Umbilical cord (tissue), 2 donors: ENCODE results near the gene BOD1. TPM values are rescaled to one million over a fixed set of nuclear protein-coding genes. Genes with fewer than 3 reads are reported as not detected.
"Not testable (repeated sequence)": the region's sequence is repeated elsewhere in the genome, so short reads cannot be mapped to it uniquely, and the experiment has no call there.

ENCODE experiments used
- DNase-seq: peaks from one replicate; pipeline ENCODE4 v3.0.0-alpha.2; 2015; ENCODE audit warnings: low spot score
- total RNA-seq: library from RNA; depleted of rRNA; stranded (reverse); fragments of >200 nt; gene quantifications from one replicate; pipeline ENCODE4 v1.2.3, GENCODE V29; 2014; ENCODE audit warnings: low replicate concordance; ENCODE audit not compliant: insufficient read depth

BOD1 gene
- total RNA-seq, 1 donor from 2014 or later, result 51.3 TPM

- peak; percentile 78 for DNase-seq
Observed at GRCh38 chr5:173615884-173616576, 420 bp downstream of the BOD1 start.

- DNase-seq, result no peak
Observed at GRCh38 chr5:173614591-173614990, 1.9 kb downstream of the BOD1 start.

GRCh38 chr5:173613433-173614159, 2.9 kb downstream of the BOD1 start:
- no peak for DNase-seq

GRCh38 chr5:173612948-173613347, 3.5 kb downstream of the BOD1 start:
- DNase-seq, result no peak

GRCh38 chr5:173611706-173612105, 4.7 kb downstream of the BOD1 start:
- DNase-seq, result no peak

GRCh38 chr5:173604141-173604540, 12.3 kb downstream of the BOD1 start:
- DNase-seq, result no peak

- peak; percentile 15 for DNase-seq
Observed at GRCh38 chr5:173602423-173602822, 14.0 kb downstream of the BOD1 start.

GRCh38 chr5:173598686-173599085, 17.8 kb downstream of the BOD1 start:
- DNase-seq, result no peak

GRCh38 chr5:173597304-173597703, 19.1 kb downstream of the BOD1 start:
- no peak for DNase-seq

- DNase-seq, result no peak
Observed at GRCh38 chr5:173595841-173596240, 20.6 kb downstream of the BOD1 start.

- peak; percentile 59 for DNase-seq
Observed at GRCh38 chr5:173594061-173594460, 22.4 kb downstream of the BOD1 start.

GRCh38 chr5:173592050-173592669, 24.3 kb downstream of the BOD1 start:
- no peak for DNase-seq

- peak; percentile 54 for DNase-seq
Observed at GRCh38 chr5:173591056-173591514, 25.4 kb downstream of the BOD1 start.

- no peak for DNase-seq
Observed at GRCh38 chr5:173590436-173591055, 25.9 kb downstream of the BOD1 start.

GRCh38 chr5:173586133-173586532, 30.3 kb downstream of the BOD1 start:
- not testable (repeated sequence) for DNase-seq

GRCh38 chr5:173583346-173583745, 33.1 kb downstream of the BOD1 start:
- peak; percentile 47 for DNase-seq

- peak; percentile 62 for DNase-seq
Observed at GRCh38 chr5:173582216-173583111, 34.0 kb downstream of the BOD1 start.

GRCh38 chr5:173581408-173582215, 34.8 kb downstream of the BOD1 start:
- DNase-seq, result peak; percentile 44

- no peak for DNase-seq
Observed at GRCh38 chr5:173578947-173579615, 37.4 kb downstream of the BOD1 start.

GRCh38 chr5:173577817-173578216, 38.6 kb downstream of the BOD1 start:
- no peak for DNase-seq
